ENCODE data around the gene TSPAN16.
"Not testable (repeated sequence)": the region's sequence is repeated elsewhere in the genome, so short reads cannot be mapped to it uniquely, and the experiment has no call there.

The TSPAN16 gene

DNA sequence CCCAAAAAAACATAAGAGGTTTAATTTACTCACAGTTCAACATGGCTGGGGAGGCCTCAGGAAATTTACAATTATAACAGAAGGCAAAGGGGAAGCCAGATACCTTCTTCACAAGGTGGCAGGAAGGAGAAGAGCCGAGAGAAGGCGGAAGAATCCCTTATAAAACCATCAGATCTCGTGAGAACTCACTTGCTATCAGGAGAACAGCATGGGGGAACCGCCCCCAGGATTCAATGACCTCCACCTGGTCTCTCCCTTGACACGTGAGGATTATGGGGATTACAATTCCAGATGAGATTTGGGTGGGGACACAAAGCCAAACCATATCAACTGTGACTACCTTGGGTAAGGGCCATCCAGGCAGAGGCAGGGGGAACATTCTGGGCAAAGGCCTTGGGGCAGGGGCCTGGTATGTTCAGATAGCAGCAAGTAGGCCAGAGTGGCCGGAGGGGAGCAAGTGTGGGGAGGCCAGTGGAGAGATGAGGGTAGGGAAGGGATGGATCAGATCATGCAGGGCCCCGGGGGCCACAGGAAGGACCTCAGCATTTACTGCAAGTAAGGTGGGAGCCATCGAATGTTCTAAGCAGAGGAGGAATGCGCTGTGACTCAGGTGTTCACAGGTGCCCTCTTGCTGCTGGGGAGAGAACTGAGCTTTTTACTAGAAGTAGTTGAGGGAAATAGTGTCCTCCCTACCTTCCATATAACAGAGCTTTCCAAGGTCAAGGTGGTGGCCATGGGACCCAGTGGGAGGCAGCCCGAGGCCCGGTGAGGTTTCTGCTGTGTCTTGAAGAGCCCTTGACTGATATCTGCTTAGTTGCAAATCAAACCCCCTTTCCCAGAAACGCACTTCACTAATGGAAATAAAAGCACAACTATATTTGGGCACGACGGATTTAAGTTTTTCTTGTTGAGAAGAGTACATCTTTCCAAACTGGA, 25.5 kb downstream of the TSPAN16 start:
- DNase-seq: no peak

DNA sequence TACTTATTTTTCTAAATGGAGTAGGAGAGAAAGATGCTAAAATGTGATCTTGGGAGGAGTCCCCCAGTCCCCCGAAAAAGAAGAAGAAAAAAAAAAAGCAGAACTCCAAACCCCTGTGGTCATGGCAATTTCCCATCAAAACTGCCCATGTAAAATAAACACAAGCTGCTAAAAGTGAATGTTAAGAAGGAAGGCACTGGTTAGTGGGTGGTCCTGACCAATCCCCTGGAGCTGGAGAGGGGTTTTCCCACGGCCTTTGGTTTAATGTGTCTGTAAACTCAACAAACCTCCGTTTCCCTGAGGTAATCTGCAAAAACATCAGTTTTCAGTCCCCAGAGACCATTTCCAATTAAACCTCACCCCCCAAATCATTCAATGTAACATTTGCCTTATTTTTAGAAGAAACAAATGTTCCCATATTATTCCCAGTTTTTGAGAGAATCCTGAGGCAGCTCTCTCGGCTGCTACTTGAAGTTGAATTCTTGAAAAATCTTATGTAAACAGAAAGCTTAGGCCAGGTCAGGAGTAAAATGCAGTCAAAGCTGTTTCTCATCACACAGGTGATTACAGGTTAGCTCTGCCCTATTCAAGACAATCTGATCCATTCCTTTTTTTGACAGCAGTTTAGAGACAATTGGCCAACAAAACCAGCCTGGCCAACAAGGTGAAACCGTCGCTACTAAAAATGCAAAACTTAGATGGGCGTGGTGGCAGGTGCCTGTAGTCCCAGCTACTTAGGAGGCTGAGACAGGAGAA, 26.5 kb downstream of the TSPAN16 start:
- DNase-seq: no peak

DNA sequence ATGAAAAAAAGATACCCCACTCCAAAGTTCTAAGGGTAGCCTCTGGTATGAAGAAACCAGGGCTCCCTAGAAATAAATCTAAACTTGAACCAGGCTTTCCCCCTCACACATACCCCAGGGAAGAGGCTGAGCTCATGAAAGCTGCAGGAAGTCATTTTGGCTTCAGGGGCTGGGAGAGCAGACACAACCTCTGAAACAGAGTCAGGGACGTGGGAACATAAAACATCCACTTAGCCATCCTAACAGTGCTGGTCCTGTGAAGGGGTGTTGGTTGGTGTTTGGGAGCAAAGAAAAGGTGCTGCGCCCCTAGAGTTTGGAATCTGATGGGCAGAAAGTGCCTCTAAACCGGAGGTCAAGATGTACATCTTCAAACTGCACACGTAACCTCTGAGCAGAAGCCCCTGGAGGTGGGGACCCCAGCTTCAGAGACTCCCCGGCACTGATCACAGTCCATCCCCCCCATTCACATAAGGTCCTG, 27.7 kb downstream of the TSPAN16 start:
- DNase-seq: no peak

DNA sequence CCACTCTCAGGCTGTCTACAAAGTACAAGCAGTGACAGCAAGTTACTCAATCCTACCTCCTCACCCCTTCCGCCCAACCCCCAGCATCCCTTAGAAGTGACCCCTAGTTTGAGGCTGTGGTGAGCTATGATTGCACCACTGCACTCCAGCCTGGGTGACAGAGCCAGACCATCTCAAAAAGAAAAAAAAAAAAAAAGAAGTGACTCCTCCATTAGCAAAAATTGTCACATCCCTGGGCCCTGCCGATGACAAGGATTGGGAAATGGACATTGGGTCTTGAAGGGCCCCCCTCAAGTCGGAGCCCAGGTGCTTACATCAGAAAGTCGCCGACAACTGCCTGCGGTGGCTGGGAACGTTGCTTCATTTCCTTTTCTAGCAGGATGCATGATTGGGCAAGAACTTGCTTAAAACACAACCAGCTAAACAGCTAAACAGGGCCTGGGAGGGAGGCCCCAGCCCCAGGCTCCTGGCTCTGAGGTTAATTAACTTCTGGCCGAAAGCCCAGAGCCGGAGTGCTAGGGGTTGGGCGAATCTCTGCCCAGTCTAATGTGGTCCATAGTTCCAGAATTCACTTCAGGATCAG, 28.2 kb downstream of the TSPAN16 start:
- DNase-seq: peak; percentile 33

DNA sequence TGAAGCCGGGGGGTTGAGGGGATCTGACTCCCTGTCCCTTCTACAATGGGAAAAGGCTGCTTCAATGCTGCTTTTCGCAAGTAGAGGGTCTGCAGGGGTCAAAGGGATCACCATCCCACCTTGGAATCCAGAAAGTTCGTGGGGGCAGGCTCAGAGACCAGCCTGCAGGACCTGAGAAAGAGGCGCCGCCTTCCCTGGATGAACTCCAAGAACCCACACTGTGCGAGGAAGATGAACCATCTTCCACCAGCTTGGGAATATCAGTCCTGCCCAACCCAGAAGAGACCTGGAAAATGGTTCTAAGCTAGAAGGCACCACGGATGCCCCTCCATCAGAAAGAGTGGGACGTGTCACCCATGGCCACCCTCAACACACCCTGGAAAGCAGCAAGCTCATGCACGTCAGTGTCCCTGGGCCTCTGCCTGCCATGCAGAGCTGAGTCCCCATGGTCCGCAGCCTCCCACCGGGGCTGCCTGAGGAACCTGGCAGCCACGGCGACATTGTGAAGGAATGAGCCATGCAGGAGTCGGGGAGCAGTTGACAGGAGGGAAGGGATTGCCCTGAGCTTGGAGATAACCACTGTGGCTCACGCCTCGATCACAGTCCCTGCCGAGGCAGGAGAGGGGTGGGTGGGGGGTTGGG, 28.9 kb downstream of the TSPAN16 start:
- no peak for DNase-seq

DNA sequence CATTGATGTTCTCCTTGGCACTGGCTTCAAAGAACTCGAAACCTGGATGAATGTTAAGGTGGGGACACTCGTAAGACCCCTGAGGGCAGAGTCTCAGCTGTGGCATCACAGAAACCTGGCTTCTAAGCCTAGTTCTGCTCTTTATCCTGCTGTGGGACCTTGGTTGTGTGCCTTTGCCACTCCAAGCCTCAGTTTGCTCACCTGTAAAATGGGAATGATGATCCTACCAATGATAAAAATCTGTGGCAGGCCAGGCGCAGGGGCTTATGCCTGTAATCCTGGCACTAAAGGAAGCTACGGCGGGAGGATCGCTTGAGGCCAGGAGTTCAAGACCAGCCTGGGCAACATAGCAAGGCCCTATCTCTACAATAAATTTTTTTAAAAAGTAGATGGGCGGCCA, 29.6 kb downstream of the TSPAN16 start:
- DNase-seq: no peak

DNA sequence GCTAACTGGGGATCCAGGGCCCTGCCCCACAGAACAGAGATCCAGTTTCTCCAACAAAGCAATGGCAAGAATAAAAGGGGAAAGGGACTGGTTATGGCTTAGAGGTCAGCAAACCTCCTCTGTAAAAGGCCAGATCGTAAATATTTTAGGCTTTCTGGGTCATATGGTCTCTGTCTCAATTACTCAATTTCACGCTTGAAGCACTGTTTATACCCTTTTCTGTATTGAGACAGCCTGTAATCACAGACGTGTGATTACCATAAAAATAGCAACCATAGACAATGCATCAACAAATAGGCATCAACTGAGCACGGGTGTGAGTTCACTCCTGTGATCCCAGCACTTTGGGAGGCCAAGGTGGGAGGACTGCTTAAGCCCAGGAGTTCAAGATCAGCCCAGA, 34.2 kb downstream of the TSPAN16 start:
- no peak for DNase-seq

DNA sequence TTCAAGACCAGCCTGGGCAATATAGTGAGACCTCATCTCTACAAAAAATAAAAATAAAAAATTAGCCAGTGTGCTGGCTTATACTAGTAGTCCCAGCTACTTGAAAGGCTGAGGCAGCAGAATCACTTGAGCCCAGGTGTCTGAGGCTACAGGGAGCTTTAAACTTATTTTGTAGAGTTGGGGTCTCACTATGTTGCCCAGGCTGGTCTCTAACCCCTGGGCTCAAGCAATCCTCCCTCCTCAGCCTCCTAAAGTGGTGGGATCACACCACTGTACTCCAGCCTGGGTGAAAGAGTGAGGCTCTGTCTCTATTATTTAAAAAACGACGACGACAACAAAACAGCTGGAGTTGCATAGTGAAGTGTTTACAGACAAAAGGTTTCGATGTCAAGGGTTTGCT, 35.5 kb downstream of the TSPAN16 start:
- DNase-seq: no peak

DNA sequence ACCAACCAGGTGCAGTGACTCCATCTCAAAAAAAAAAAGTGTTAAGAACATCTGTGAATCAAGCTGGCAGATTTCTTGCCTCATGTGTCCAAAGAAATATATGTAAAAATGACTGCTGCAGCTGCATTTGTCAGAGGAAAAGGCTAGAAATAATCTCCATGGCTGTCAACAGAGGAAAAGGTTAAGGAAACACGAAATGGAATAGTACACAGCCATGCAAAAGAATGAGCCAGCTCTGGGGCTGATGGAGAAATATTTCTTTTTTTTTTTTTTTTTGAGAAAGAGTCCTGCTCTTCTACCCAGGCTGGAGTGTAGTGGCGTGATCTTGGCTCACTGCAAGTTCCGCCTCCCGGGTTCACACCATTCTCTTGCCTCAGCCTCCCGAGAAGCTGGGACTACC, 36.9 kb downstream of the TSPAN16 start:
- no peak for DNase-seq

DNA sequence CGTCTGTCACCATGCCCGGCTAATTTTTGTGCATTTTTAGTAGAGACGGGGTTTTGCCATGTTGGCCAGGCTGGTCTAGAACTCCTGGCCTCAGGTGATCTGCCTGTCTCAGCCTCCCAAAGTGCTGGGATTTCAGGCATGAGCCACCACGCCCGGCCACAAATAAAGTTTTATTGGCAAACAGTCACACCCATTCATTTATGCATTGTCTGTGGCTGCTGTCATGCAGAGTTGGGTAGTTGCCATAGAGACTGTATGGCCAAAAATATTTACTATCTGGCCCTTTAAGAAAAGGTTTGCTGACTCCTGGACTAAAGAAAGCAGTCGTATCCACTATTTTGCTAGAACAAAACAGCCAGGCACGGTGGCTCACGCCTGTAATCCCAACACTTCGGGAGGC, 37.9 kb downstream of the TSPAN16 start:
- not testable (repeated sequence) for DNase-seq

DNA sequence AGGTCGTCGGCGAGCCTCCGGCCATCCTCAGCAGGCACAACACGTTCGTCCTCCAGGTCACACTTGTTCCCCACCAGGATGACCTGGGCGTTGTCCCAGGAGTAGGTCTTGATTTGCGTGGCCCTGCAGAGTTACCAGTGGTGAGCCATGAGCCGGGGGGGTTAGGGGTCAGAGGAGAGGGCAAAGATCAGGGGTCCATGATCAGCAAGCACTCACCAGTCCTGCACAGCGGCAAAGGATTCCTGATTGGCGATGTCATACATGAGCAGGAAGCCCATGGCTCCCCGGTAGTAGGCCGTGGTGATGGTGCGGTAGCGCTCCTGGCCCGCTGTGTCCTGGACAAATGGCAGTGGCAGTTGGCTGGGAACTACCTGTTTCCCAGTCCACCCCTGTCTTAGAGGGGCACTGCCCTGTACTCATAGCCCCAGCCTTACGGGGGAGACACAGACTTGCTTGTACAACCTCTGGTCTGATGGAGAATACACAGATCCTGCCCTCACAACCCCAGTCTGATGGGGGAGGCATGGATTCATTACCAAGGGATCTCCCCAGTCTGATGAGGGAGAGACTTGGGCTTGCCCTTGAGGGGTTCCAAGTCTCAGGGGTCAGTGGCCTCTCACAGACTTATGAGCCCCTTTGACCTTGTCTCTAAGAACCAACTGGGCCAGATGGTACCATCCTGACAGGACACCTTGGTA, 39.6 kb downstream of the TSPAN16 start:
- no peak for DNase-seq

DNA sequence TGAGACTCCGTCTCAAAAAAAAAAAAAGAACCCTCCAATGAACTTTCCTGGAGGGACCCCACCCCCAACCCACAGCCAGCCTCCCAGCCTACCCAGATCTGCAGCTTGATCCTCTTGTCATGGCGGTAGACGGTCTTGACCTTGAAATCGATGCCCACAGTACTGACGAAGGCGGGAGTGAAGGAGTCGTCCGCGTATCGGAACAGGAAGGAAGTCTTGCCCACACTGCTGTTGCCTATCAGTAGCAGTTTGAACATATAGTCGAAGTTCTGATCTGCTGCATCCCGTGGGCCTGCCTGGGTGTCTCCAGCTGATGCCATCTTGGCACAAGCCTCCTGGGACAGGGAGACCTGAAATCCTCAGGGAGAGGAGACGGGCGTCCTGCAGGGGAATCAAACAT, 41.1 kb downstream of the TSPAN16 start:
- DNase-seq: no peak

DNA sequence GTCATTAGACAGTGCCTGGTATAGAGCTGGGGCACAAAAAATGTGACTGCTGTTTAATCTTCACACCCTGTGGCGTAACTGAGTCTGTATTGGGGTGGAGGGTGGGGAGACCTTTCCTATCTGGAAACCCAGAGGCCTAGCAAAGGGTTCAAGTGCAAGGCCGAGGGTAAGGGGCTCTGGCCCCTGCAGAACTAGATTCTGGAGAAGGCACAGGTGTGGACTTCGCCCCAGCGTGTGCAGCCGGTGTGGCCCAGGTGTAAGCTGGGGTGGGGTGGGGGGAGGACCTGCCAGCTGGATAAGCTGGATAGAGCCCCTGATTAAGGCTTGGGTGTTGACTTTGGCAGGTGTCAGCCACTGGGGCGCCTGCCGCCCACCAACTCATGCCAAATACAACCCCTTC, 42.2 kb downstream of the TSPAN16 start:
- no peak for DNase-seq

DNA sequence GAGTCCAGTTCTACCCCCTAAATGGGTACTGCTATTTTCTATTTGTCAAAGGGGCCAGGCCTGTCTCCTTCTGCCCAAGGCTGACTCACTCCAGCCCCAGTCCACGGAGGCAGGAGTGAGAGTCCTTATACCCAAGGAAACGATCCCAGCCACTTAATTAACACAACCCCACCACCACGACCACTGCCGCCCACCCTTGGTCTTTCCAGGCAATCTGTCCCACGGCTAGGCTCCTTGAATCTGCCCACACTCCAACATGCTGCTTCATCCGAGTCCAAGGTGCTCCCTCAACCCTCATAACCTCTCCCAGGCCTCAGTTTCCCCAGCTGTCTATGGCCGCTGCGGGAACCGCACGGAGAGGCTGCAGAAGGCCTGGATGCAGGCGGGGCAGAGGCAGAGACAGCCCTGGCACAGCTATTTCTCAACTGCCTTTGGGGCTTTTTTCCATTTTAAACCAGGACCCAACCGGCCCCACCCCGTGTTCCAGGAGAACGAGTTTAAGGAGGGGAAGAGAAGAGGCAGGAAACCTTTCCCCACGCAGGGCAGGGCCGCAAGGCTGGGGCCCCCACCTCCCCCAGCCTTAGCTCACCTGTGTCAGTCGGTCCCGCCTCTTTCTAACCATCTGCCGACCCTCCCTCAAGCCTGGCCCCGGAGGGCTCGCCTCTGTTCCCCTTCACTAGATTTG, 42.8 kb downstream of the TSPAN16 start:
- DNase-seq: no peak

DNA sequence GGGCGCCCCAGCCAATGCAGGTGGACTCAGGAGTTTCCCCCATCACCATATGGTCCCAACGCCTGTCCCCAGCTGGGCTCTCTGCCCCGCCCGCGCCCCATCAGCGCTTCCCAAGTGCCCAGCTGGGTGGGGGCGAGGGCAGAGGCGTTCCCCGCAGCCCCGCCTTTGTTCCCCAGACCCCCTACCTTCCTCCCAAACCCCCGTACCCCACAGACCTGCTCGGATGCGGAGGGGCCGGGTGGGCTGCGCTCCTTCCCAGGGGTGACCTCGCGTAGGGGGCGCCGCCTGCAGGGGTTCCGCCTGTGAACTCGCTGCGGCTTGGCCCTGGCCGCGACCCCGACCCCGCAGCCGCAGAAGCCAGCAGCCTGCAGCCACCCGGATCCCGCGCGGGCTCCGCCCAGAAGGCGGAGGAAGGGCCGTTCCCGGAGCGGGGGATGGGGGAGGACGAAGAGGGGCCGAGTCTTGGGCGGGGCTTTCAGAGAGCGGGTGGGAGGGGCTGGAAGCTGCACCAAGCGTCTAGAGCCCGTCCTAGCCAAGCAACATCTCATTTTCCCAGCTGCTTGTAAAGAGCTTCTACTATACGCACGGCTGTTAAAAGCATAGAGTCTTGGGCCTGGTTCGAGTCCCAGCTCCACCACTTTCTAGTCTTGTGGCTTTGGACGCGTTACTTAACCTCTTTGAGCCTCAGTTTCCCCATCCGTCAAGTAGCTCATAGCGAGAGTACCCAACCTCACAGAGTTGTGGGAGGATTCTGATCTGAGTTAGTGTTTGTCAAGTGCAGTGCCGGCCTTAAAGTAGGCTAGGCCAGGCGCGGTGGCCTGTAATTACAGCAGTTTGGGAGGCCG, 43.5 kb downstream of the TSPAN16 start, which contains the start of gene RAB3D:
Gene RAB3D (minus strand): TSS at position 404 of the 845 bp plus-strand sequence. CDS start 2,258 bp downstream, outside the sequence.
- peak; percentile 86 for DNase-seq

DNA sequence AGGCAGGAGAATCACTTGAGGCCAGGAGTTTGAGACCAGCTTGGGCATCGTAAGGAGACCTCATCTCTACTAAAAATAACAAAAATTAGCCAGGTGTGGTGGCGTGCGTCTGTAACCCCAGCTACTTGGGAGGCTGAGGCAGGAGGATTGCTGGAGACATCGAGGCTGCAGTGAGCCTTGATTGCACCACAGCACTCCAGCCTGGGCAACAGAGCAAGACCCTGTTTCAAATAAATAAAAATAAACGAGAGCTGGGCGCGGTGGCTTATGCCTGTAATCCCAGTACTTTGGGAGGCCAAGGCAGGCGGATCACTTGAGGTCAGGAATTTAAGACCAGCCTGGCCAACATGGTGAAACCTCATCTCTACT, 44.1 kb downstream of the TSPAN16 start:
- DNase-seq: not testable (repeated sequence)

DNA sequence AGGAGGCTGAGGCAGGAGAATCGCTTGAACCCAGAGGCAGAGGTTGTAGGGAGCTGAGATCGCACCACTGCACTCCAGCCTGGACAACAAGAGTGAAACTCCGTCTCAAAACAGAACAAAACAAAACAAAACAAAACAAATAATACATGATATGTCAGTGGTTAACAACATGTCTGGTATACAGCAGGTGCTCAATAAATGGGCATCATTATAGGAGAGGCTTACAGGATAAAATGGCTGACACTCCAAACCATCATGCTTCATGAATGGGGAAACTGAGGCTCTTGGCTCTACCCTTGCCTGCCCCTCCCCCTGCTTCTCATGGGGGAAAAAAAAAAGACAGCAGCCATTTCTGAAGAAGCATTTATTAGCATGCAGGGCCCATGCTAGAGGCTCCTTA, 46.5 kb downstream of the TSPAN16 start:
- DNase-seq: no peak

DNA sequence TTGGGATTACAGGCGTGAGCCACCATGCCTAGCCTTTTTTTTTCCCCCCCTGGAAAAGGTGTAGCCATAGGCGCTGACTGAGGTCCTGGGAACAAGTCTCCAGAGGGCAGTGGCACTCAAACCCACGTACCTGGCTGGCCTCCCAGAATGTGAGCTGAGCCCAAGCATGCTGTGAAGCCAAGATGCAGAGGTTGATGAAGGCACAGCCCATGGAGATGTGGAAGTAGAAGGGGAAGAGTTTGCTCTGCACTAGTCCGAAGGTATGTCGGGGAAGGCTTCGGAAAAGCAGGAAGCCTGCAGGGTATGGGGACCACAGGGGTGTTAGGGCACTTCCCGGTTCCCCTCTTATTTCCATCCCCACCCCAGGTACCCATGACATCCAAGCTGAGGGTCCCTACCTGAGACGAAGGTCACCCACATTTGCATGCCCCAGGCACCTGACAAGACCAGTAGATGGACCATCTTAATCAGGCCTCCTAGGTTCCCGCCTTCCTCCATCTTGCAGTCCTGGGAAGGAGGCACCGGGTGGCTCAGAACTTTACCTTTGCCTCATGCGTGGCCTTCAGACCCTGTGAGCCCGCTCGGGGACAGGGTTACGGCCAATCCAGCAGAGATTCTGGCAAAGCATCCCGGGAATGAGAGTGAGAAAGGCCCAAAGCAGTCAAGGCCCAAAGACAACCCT, 49.3 kb downstream of the TSPAN16 start:
- no peak for DNase-seq

DNA sequence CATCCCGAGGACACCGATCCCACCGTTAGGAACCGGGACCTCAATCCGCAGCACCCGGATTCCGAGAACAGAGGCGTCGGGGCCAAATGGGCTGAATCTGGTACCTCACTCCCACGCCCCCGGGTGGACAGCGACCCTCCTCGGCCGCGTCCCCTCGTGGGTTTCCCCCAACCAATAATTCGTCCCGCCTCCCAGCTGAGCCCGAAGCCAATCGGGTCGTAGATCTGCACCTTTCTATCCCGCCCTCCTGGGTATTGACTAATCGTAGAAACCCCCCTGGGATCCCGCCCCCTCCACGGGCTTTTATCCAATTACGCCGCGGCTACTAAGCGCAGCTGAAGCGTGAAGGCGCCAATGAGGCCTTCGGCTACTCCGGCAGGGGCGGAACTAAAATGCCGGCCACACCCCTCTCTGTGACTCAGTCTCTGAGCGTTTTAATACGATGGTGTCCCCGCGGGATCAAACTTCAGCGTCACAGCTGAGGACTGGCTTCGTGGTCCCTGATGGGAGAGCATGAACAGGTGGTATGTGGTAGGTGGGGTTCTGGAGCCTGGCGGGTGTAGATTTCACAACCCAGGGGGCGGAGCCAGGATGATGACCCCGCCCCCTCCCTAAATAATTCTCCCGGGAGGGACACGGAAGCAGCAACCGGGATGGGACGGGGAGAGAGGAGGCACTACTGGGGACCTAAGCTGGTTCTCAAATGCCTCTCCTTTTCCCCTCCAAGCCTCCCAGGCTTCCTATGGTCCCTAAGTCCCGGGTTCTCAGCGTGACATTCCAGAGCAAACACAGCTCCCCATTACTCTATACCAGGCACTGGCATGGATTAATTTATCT, 50.4 kb downstream of the TSPAN16 start, which contains the start of the genes CCDC159 and TMEM205:
Gene CCDC159 (plus strand): TSS at position 416 of the 837 bp plus-strand sequence. CDS start 88 bp downstream, at position 504.
Gene TMEM205 (minus strand): TSS at position 165 of the 837 bp plus-strand sequence. CDS start 649 bp downstream, outside the sequence.
- DNase-seq: peak; percentile 99
